Calu3 (cell line): ENCODE results near the gene TMEM254. TPM values are rescaled to one million over a fixed set of nuclear protein-coding genes. Genes with fewer than 3 reads are reported as not detected.

Source experiments
- BruUV-seq: library from RNA; stranded (reverse); fragments of 400-500 nt; replicated peaks from 2 replicates; lab custom pipeline; 2021; lab: Mats Ljungman, UMichigan
- CTCF ChIA-PET: fragments of 300-600 bp; sonication (Branson Sonifier 250); formaldehyde crosslinking; loops from one replicate; lab custom pipeline; 2022; ENCODE audit warnings: antibody characterized with exemption; lab: Charles Lee
- DNase-seq: peaks from one replicate; pipeline ENCODE4 v3.0.0; 2022
- H3K27ac Mint-ChIP-seq: one replicate; pipeline ENCODE4 v1.8.0; 2022; ENCODE audit warnings: mixed read lengths; ENCODE audit not compliant: unreplicated experiment
- H3K27me3 Mint-ChIP-seq: one replicate; pipeline ENCODE4 v1.8.0; 2022; ENCODE audit warnings: mixed read lengths; ENCODE audit not compliant: unreplicated experiment
- H3K36me3 Mint-ChIP-seq: one replicate; pipeline ENCODE4 v1.8.0; 2022; ENCODE audit warnings: mild to moderate bottlenecking, moderate library complexity, mixed read lengths; ENCODE audit not compliant: insufficient read depth, unreplicated experiment
- H3K4me1 Mint-ChIP-seq: one replicate; pipeline ENCODE4 v1.8.0; 2022; ENCODE audit warnings: mild to moderate bottlenecking, low read depth, mixed read lengths; ENCODE audit not compliant: unreplicated experiment
- H3K4me3 Mint-ChIP-seq: one replicate; pipeline ENCODE4 v1.8.0; 2022; ENCODE audit warnings: mild to moderate bottlenecking, low read depth, moderate library complexity, mixed read lengths; ENCODE audit not compliant: unreplicated experiment
- H3K9me3 Mint-ChIP-seq: one replicate; pipeline ENCODE4 v1.8.0; 2022; ENCODE audit warnings: low read depth, mixed read lengths; ENCODE audit not compliant: unreplicated experiment
- CTCF ChIP-seq: fragments of 200-600 bp; IDR thresholded peaks from one replicate; pipeline ENCODE4 v1.8.0; 2022; ENCODE audit warnings: antibody characterized with exemption; ENCODE audit not compliant: unreplicated experiment
- intact Hi-C: fragments of 100-400 bp; cut with micrococcal nuclease; formaldehyde crosslinking; loops from one replicate; pipeline ENCODE4 v1.10.0; 2022; ENCODE audit not compliant: unreplicated experiment
- total RNA-seq: library from RNA; stranded (reverse); gene quantifications from 2 replicates; pipeline ENCODE4 v1.2.3, GENCODE V29; 2022

Gene TMEM254
- total RNA-seq, 1 experiment from 2014 or later, result 26.5 TPM

- no peak for TF ChIP-seq CTCF
- Mint-ChIP-seq H3K4me1 (no peaks in the 10 kb centered on the region), H3K27ac (no peak overlapping the region), H3K27me3 (peaks cover 28% of the 10 kb centered on the region), H3K9me3 (no peaks in the 10 kb centered on the region), H3K36me3 (no peaks in the 10 kb centered on the region), H3K4me3 (no peak overlapping the region)
- intact Hi-C loops, result loop anchor here (10.0 kb wide), 1 partner anchor 203 kb away; no protein-coding TSS in a partner anchor
- no TSS peak for BruUV-seq
- CTCF ChIA-PET, result interaction anchor here (0.6 to 0.7 kb wide), 2 partner anchors 92 to 130 kb away, joined by 3 read pairs; no protein-coding TSS in a partner anchor
- DNase-seq, result no peak
These were observed 26.5 kb upstream of the TMEM254 start for GRCh38 chr10:80051993-80052392.

DNA sequence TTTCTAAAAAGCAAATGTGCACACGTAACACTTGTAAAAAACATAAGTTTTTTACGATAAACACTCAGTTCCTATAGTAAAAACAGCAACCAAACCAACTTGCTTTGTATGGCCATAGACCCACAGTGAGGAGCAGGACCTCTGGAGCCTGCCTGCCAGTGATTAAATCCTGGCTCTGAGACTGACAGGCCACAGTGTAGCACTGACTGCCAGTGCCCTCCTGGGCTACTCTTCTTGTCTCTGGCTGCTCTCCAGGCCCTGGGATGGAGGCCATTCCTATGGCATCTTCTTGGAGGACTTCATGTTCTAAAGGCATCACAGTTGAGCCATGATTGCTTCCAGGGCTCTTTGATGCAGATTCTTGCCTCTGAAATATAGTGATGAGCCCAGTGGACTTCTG, 22.7 kb upstream of the TMEM254 start:
- intact Hi-C loops, result loop anchor here (5.0 to 10.0 kb wide), 2 partner anchors 172 to 199 kb away; no protein-coding TSS in a partner anchor
- no peak overlapping the region for H3K27ac Mint-ChIP-seq
- no peaks in the 10 kb centered on the region for H3K36me3 Mint-ChIP-seq
- BruUV-seq, result no TSS peak
- H3K9me3 Mint-ChIP-seq, result no peaks in the 10 kb centered on the region
- H3K27me3 Mint-ChIP-seq, result no peaks in the 10 kb centered on the region
- CTCF ChIA-PET, result no interaction called here
- no peak for DNase-seq
- no peak for TF ChIP-seq CTCF
- no peak overlapping the region for H3K4me3 Mint-ChIP-seq
- H3K4me1 Mint-ChIP-seq, result no peaks in the 10 kb centered on the region

DNA sequence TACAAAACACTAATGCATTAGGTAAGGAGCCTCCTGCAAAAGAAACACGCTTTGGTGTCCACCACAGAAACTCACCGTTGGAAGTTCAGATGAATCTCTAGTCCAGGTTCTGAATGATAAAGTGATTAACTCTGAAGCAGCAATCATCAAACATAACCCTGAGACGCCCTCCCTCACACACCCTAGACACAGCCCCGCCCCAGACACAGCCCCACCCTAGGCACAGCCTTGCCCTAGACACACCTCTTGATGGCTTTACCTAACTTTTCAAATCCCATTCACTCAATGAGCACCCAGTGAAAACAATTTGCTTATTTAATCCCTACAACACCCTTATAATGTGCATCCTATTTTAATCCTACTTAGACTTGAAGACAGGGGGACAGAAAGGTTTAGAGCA, 21.3 kb upstream of the TMEM254 start:
- intact Hi-C loops, result loop anchor here (5.0 to 10.0 kb wide), 2 partner anchors 170 to 198 kb away; no protein-coding TSS in a partner anchor
- Mint-ChIP-seq H3K4me1 (no peaks in the 10 kb centered on the region), H3K4me3 (no peak overlapping the region), H3K27me3 (no peaks in the 10 kb centered on the region), H3K27ac (no peak overlapping the region), H3K36me3 (no peaks in the 10 kb centered on the region), H3K9me3 (no peaks in the 10 kb centered on the region)
- BruUV-seq, result no TSS peak
- no peak for TF ChIP-seq CTCF
- CTCF ChIA-PET, result no interaction called here
- DNase-seq, result no peak

- Mint-ChIP-seq H3K27me3 (no peaks in the 10 kb centered on the region), H3K9me3 (no peaks in the 10 kb centered on the region), H3K4me3 (no peak overlapping the region), H3K27ac (no peak overlapping the region), H3K36me3 (no peaks in the 10 kb centered on the region), H3K4me1 (no peaks in the 10 kb centered on the region)
- BruUV-seq, result no TSS peak
- CTCF ChIA-PET, result interaction anchor here (0.8 kb wide), 1 partner anchor 8 kb away, joined by 3 read pairs; no protein-coding TSS in a partner anchor
- no peak for TF ChIP-seq CTCF
- DNase-seq, result no peak
- intact Hi-C loops, result no loop called here
These were observed 14.2 kb upstream of the TMEM254 start for GRCh38 chr10:80064120-80064886.
